Prostate gland (tissue), 1 donor: ENCODE measurements around the gene PLXND1.

Experiments used
- POLR2A ChIP-seq: fragments of 450-650 bp; IDR thresholded peaks from one replicate; pipeline ENCODE4 v1.6.1; 2016; ENCODE audit warnings: antibody characterized with exemption, mild to moderate bottlenecking
- POLR2AphosphoS5 ChIP-seq: sonication (generic); formaldehyde crosslinking; IDR thresholded peaks from one replicate; pipeline ENCODE4 v1.6.1; 2017; ENCODE audit warnings: antibody characterized with exemption

- TF ChIP-seq POLR2AphosphoS5 = no peak
- TF ChIP-seq POLR2A = no peak
Measured at GRCh38 chr3:129629011-129629410, 22.5 kb upstream of the PLXND1 start.
